Measurements from ENCODE around the gene RIOK1. TPM values are rescaled to one million over a fixed set of nuclear protein-coding genes. Genes with fewer than 3 reads are reported as not detected.
A peak's percentile ranks its signal among the peaks of the same experiment; 100 is the strongest.

The RIOK1 gene
- total RNA-seq, 1 donor from 2014 or later = 21.6 TPM

DNA sequence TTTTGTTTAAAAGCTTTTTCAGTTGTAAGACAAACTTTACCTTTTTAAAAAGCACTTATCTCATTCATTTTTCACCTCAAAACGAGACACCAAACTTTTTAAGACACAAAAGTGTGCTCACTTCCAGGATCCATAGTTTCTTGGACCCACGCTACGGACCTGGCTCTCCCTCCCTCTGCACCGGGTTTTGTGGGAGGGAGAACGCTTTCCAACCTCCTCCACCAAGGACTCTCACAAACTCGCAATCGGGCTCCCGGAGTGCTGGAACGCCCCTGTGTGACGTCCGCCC, 502 bp upstream of the RIOK1 start:
- H3K27ac ChIP-seq = peak overlapping the region; percentile 94
- H3K4me3 ChIP-seq = peak overlapping the region; percentile 63 to 97
- peaks cover 0 to 1% of the 10 kb centered on the region in 2 donors for H3K36me3 ChIP-seq
- TF ChIP-seq POLR2AphosphoS5 (IDR thresholded peaks at IDR 0.05; ENCODE audit: insufficient read depth in 1 of 2, low read depth in 1 of 2) = no peak
- no peak for TF ChIP-seq POLR2A (IDR thresholded peaks at IDR 0.05)
- TF ChIP-seq, protein P1, sequence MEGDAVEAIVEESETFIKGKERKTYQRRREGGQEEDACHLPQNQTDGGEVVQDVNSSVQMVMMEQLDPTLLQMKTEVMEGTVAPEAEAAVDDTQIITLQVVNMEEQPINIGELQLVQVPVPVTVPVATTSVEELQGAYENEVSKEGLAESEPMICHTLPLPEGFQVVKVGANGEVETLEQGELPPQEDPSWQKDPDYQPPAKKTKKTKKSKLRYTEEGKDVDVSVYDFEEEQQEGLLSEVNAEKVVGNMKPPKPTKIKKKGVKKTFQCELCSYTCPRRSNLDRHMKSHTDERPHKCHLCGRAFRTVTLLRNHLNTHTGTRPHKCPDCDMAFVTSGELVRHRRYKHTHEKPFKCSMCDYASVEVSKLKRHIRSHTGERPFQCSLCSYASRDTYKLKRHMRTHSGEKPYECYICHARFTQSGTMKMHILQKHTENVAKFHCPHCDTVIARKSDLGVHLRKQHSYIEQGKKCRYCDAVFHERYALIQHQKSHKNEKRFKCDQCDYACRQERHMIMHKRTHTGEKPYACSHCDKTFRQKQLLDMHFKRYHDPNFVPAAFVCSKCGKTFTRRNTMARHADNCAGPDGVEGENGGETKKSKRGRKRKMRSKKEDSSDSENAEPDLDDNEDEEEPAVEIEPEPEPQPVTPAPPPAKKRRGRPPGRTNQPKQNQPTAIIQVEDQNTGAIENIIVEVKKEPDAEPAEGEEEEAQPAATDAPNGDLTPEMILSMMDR (IDR thresholded peaks at IDR 0.05) = no peak
- intact Hi-C loops (cut with DNase I) = no loop called here
- no peaks in the 10 kb centered on the region for H3K27me3 ChIP-seq
- H3K4me1 ChIP-seq = peaks cover 34% of the 10 kb centered on the region
- no peaks in the 10 kb centered on the region for H3K9me3 ChIP-seq
- no peak for DNase-seq (ENCODE audit: extremely low spot score in 2 of 2)

DNA sequence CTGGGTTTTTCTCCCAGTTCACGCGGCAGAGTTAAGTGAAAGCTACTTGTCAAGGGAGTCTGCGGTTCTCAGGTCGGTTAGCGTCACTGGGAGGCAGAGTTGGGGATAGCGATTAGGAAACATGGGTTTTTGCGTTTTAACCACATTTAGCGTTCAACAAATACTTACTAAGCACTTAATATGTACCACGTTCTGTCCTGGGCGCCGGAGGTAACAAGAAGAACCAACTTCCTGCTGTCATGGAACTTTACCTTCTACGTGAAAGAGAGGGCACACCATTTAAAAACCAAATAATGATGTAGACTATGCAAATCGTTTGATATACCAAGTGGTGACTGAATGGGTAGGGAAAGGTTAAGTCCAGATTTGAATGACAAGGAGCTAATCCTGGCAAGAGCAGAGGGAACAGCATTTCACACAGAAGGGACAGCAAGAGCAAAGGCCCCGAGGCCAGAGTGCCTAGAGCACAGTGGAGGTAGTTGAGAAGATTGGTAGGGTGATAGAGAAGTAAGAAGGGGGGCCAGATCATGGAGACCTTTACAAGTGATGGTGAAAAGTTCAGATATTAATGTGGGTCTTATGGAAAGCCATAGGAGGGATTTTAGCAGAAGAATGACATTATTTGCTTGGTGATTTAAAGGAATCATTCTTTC, 744 bp downstream of the RIOK1 start:
- Histone ChIP-seq H3K4me1 (peaks cover 34% of the 10 kb centered on the region), H3K27me3 (no peaks in the 10 kb centered on the region), H3K4me3 (peak overlapping the region; percentile 63 to 97), H3K27ac (peak overlapping the region; percentile 94), H3K36me3 (peaks cover 0 to 13% of the 10 kb centered on the region in 2 donors), H3K9me3 (no peaks in the 10 kb centered on the region)
- intact Hi-C loops (cut with DNase I) = no loop called here
- no peak for DNase-seq (ENCODE audit: extremely low spot score in 2 of 2)
- TF ChIP-seq POLR2AphosphoS5 (IDR thresholded peaks at IDR 0.05; ENCODE audit: insufficient read depth in 1 of 2, low read depth in 1 of 2) (no peak), POLR2A (IDR thresholded peaks at IDR 0.05) (no peak)
- TF ChIP-seq, protein P1 (IDR thresholded peaks at IDR 0.05) = no peak

DNA sequence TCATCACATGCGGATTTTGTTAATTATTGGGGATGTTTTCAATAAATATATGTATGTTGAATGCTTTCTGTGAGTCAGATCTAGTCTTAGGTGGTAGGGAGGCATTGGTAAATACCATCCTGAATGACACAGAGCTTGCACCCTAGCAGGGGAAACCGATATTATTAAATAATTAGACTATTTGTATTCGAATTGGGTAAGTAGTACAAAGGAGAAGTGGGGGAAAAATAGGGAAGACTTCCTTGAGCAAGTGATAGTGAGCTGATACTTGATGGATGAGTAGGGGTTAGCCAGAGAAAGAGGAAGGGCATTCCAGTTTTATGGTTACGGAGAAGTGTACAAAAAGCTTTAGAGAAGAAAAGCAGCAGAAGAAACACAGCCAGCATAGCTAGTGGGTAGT, 1.5 kb downstream of the RIOK1 start:
- Histone ChIP-seq H3K4me1 (peaks cover 34% of the 10 kb centered on the region), H3K9me3 (no peaks in the 10 kb centered on the region), H3K27ac (no peak overlapping the region), H3K4me3 (peak overlapping the region; percentile 63 to 97), H3K27me3 (no peaks in the 10 kb centered on the region), H3K36me3 (peaks cover 0 to 19% of the 10 kb centered on the region in 2 donors)
- DNase-seq (ENCODE audit: extremely low spot score in 2 of 2) = no peak
- intact Hi-C loops (cut with DNase I) = no loop called here
- TF ChIP-seq POLR2AphosphoS5 (IDR thresholded peaks at IDR 0.05; ENCODE audit: insufficient read depth in 1 of 2, low read depth in 1 of 2) (no peak), POLR2A (IDR thresholded peaks at IDR 0.05) (no peak)
- TF ChIP-seq, protein P1 (IDR thresholded peaks at IDR 0.05) = no peak

DNA sequence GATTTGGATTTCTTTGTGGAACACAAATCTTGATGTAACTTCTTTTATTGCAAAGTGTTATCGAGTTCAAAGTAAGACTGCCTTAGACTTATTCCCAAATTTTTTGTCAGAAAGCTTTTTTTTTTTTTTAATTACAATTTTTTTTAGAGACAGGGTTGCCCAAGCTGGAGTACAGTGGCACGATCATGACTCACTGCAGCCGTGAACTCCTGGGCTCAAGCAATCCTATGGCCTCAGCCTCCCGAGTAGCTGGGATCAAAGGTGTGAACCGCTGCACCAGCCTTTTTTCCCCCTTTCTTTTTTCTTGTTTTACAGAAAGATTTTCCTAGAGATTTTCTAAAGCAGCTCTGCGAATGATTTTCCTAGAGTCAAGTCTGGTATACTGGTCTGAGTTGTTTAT, 2.8 kb downstream of the RIOK1 start:
- Histone ChIP-seq H3K27ac (no peak overlapping the region), H3K4me1 (peaks cover 34% of the 10 kb centered on the region), H3K4me3 (no peak overlapping the region), H3K36me3 (peaks cover 0 to 30% of the 10 kb centered on the region in 2 donors), H3K27me3 (no peaks in the 10 kb centered on the region), H3K9me3 (no peaks in the 10 kb centered on the region)
- no peak for DNase-seq (ENCODE audit: extremely low spot score in 2 of 2)
- intact Hi-C loops (cut with DNase I) = no loop called here
- TF ChIP-seq, protein P1 (IDR thresholded peaks at IDR 0.05) = no peak
- TF ChIP-seq POLR2A (IDR thresholded peaks at IDR 0.05) (no peak), POLR2AphosphoS5 (IDR thresholded peaks at IDR 0.05; ENCODE audit: insufficient read depth in 1 of 2, low read depth in 1 of 2) (no peak)

DNA sequence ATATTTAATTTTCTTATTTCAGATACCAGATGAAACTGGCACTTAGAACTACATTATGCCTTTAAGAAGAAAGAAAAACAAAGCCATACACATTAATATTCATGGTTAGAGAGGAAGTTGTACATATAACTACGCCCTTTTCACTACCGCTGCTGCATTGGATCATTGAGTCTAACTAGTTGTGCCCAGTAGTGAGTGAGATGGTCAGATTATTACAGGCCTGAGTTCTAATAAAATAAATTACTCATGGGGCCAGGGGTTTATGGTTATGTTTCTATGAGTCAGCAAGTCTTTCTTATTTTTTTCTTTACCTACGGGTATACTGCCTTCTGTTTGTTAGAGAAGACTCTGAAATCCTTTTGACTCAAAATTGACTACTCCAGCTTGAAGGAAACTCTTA, 11.5 kb downstream of the RIOK1 start:
- no peak overlapping the region for H3K4me3 ChIP-seq
- no peaks in the 10 kb centered on the region for H3K4me1 ChIP-seq
- TF ChIP-seq POLR2A (IDR thresholded peaks at IDR 0.05) (no peak), POLR2AphosphoS5 (IDR thresholded peaks at IDR 0.05; ENCODE audit: insufficient read depth in 1 of 2, low read depth in 1 of 2) (no peak)
- TF ChIP-seq, protein P1 (IDR thresholded peaks at IDR 0.05) = no peak
- H3K9me3 ChIP-seq = no peaks in the 10 kb centered on the region
- H3K27ac ChIP-seq = no peak overlapping the region
- DNase-seq (ENCODE audit: extremely low spot score in 2 of 2) = no peak
- no peaks in the 10 kb centered on the region for H3K27me3 ChIP-seq
- intact Hi-C loops (cut with DNase I) = no loop called here
- peaks cover 0 to 58% of the 10 kb centered on the region in 2 donors for H3K36me3 ChIP-seq

All from vagina (tissue), 2 donors.